ENCODE data around the gene UGT1A1.

Gene UGT1A1

DNA sequence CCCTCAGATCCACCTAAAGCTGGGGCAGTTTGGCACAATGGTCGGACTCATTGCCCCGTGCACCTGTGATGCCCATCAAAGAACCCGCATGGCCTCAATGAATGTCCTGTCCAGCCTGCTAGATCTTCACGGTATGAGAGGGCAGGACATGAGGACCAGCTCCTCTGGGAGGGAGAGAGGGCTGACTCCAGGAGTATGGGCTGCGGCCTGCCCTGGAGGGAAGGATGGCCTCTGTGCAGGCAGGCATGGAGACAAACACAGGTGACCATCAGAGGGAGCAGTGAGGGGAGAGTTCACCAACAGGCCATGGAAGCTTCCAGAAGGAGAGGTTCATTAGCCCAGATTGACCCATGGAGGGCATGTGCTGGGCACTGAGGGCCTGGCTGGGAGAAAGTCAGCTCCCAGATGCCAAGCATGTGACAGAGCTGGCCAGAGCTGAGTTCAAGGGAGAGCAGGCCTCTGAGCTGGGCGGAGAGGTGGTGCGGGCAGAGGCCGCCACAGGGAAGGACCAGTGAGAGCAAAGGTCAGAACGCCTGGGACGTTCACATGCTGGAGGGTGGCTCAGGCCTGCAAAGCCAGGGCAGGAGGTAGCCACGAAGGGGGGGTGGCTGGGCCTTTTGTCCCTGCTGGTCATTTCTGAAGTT lies 58.0 kb downstream of the UGT1A1 start:
- Histone ChIP-seq H3K4me3 (ENCODE audit: extremely low read depth, insufficient read depth, low read length, poor library complexity, severe bottlenecking) (no peak overlapping the region), H3K9me3 (ENCODE audit: control insufficient read depth, low read length) (no peaks in the 10 kb centered on the region), H3K36me3 (ENCODE audit: control insufficient read depth, insufficient read depth, low read length) (no peaks in the 10 kb centered on the region), H3K27ac (ENCODE audit: low read depth, low read length, severe bottlenecking) (no peak overlapping the region), H3K4me1 (ENCODE audit: control insufficient read depth, insufficient read depth, low read length, poor library complexity, severe bottlenecking) (no peaks in the 10 kb centered on the region)
- 90 to 91% methylated on average over 11 of the region's 11 CpGs for WGBS, 2 experiments (ENCODE audit: insufficient coverage in 2 of 2)

GRCh38 chr2:233818639-233819621 lies 58.9 kb downstream of the UGT1A1 start:
- Histone ChIP-seq H3K9me3 (ENCODE audit: control insufficient read depth, low read length) (no peaks in the 10 kb centered on the region), H3K4me3 (ENCODE audit: extremely low read depth, insufficient read depth, low read length, poor library complexity, severe bottlenecking) (no peak overlapping the region), H3K27ac (ENCODE audit: low read depth, low read length, severe bottlenecking) (no peak overlapping the region), H3K4me1 (ENCODE audit: control insufficient read depth, insufficient read depth, low read length, poor library complexity, severe bottlenecking) (no peaks in the 10 kb centered on the region), H3K36me3 (ENCODE audit: control insufficient read depth, insufficient read depth, low read length) (no peaks in the 10 kb centered on the region)
- 77 to 81% methylated on average over 14 to 15 of the region's 17 CpGs for WGBS, 2 experiments (ENCODE audit: insufficient coverage in 2 of 2)

- no peak overlapping the region for H3K4me3 ChIP-seq (ENCODE audit: extremely low read depth, insufficient read depth, low read length, poor library complexity, severe bottlenecking)
- WGBS, 2 experiments (ENCODE audit: insufficient coverage in 2 of 2): 87 to 92% methylated on average over 15 to 16 of the region's 18 CpGs
- H3K9me3 ChIP-seq (ENCODE audit: control insufficient read depth, low read length): no peaks in the 10 kb centered on the region
- H3K4me1 ChIP-seq (ENCODE audit: control insufficient read depth, insufficient read depth, low read length, poor library complexity, severe bottlenecking): no peaks in the 10 kb centered on the region
- H3K27ac ChIP-seq (ENCODE audit: low read depth, low read length, severe bottlenecking): no peak overlapping the region
- H3K36me3 ChIP-seq (ENCODE audit: control insufficient read depth, insufficient read depth, low read length): no peaks in the 10 kb centered on the region
Observed at GRCh38 chr2:233819884-233820773, 60.1 kb downstream of the UGT1A1 start.

GRCh38 chr2:233820774-233821105 lies 60.7 kb downstream of the UGT1A1 start:
- Histone ChIP-seq H3K9me3 (ENCODE audit: control insufficient read depth, low read length) (no peaks in the 10 kb centered on the region), H3K4me3 (ENCODE audit: extremely low read depth, insufficient read depth, low read length, poor library complexity, severe bottlenecking) (no peak overlapping the region), H3K27ac (ENCODE audit: low read depth, low read length, severe bottlenecking) (no peak overlapping the region), H3K36me3 (ENCODE audit: control insufficient read depth, insufficient read depth, low read length) (no peaks in the 10 kb centered on the region), H3K4me1 (ENCODE audit: control insufficient read depth, insufficient read depth, low read length, poor library complexity, severe bottlenecking) (no peaks in the 10 kb centered on the region)
- WGBS, 2 experiments (ENCODE audit: insufficient coverage in 2 of 2): 82 to 85% methylated on average over 3 of the region's 6 CpGs

DNA sequence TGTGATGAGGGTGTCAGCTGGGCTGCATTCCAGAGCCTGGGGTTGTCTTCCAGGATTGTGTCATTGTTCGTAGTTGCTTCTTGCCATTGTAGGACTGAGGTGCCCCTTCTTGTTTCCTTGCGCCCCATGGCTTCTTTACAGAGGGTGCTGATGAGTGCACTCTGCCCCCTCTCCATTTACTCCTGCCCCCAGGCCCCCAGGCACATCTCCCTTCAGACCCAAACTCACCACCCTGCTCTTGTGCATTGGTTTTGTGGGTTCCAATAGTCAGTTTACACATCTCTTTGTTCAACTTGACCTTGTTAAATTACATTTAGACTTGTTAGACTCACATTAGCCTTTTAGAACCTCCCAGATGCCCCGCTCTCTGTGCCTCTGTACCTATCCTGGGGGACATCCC lies 61.1 kb downstream of the UGT1A1 start:
- Histone ChIP-seq H3K9me3 (ENCODE audit: control insufficient read depth, low read length) (peaks cover under 1% of the 10 kb centered on the region), H3K4me1 (ENCODE audit: control insufficient read depth, insufficient read depth, low read length, poor library complexity, severe bottlenecking) (no peaks in the 10 kb centered on the region), H3K4me3 (ENCODE audit: extremely low read depth, insufficient read depth, low read length, poor library complexity, severe bottlenecking) (no peak overlapping the region), H3K27ac (ENCODE audit: low read depth, low read length, severe bottlenecking) (no peak overlapping the region), H3K36me3 (ENCODE audit: control insufficient read depth, insufficient read depth, low read length) (no peaks in the 10 kb centered on the region)
- 90 to 91% methylated on average over 3 of the region's 3 CpGs for WGBS, 2 experiments (ENCODE audit: insufficient coverage in 2 of 2)

GRCh38 chr2:233821709-233822100 lies 61.6 kb downstream of the UGT1A1 start:
- WGBS, 2 experiments (ENCODE audit: insufficient coverage in 2 of 2): 94 to 98% methylated on average over 5 to 8 of the region's 8 CpGs
- peaks cover 4% of the 10 kb centered on the region for H3K9me3 ChIP-seq (ENCODE audit: control insufficient read depth, low read length)
- H3K4me3 ChIP-seq (ENCODE audit: extremely low read depth, insufficient read depth, low read length, poor library complexity, severe bottlenecking): no peak overlapping the region
- no peaks in the 10 kb centered on the region for H3K36me3 ChIP-seq (ENCODE audit: control insufficient read depth, insufficient read depth, low read length)
- no peaks in the 10 kb centered on the region for H3K4me1 ChIP-seq (ENCODE audit: control insufficient read depth, insufficient read depth, low read length, poor library complexity, severe bottlenecking)
- H3K27ac ChIP-seq (ENCODE audit: low read depth, low read length, severe bottlenecking): no peak overlapping the region

DNA sequence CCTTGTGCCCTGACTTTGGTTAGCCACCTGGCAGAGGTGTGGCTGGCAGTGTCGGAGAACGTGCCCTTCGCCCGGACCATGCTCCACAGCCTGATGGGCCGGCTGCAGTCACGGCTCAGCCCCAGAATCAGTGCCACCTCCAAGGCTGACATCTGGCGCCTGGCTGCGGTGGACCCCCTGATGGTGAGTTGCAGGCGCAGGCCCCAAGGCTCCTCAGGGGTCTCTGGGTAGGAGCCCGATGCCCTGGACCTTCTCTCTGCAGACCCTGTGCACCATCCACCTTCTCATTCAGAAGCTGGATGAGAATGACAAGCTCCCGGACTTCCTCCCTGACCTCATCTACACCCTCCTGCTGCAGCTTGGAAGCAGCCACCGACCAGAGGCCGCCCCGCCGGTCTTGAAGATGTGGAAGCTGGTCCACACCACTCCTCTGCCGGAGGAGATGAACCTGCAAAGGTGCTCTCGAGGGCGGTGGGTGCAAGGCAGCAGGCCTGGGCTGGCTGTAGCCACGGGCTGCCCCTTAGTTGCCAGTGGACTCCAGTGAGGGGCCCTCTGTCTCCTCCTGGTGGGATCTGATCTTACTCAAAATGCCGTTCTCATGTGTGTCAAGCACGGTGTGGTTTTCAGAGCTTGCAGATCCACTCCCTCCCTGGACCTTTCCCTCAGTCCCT lies 62.2 kb downstream of the UGT1A1 start:
- H3K36me3 ChIP-seq (ENCODE audit: control insufficient read depth, insufficient read depth, low read length): no peaks in the 10 kb centered on the region
- no peak overlapping the region for H3K4me3 ChIP-seq (ENCODE audit: extremely low read depth, insufficient read depth, low read length, poor library complexity, severe bottlenecking)
- H3K27ac ChIP-seq (ENCODE audit: low read depth, low read length, severe bottlenecking): no peak overlapping the region
- H3K9me3 ChIP-seq (ENCODE audit: control insufficient read depth, low read length): peaks cover 4% of the 10 kb centered on the region
- no peaks in the 10 kb centered on the region for H3K4me1 ChIP-seq (ENCODE audit: control insufficient read depth, insufficient read depth, low read length, poor library complexity, severe bottlenecking)
- WGBS, 2 experiments (ENCODE audit: insufficient coverage in 2 of 2): 88 to 92% methylated on average over 20 to 21 of the region's 21 CpGs

Measured in mesodermal cell (in vitro differentiated cells).